ENCODE results near the gene OAS1.
"Not testable (repeated sequence)": the region's sequence is repeated elsewhere in the genome, so short reads cannot be mapped to it uniquely, and the experiment has no call there.

OAS1 gene

DNA sequence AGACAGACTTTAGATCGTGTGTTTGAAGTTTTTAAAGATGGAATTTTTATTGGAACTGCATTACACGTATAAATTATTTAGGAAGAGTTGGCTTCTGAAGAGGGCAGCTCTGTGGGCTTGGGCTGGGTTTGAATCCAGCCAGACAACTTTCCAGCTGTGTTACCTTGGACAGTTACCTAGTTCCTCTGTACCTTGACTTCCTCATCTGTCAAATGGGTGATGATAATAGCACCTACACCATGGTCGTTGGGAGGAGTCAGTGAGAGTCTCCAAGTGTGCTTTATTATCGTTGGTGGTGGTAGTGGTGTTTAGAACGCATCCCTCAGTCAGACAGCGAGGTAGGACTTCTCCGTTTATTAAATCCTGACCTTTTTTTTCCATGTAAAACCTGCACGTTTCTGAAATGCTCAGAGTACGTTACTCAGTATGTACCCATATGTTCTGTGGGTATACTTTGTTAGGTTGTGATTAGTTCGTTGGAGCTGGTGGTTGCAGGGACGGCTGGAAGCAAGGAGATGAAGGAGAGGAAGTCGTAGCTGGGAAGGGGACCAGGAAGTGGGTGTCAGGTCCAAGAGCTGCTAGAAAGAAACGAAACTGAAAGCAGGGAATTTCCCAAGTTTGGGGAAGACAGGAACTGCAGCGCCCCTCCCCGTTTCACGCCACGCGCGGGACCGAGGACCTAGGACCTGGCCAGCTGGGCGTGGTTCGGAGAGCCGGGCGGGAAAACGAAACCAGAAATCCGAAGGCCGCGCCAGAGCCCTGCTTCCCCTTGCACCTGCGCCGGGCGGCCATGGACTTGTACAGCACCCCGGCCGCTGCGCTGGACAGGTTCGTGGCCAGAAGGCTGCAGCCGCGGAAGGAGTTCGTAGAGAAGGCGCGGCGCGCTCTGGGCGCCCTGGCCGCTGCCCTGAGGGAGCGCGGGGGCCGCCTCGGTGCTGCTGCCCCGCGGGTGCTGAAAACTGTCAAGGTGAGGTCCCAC lies 31.3 kb downstream of the OAS1 start, which contains the start of gene OAS3:
TSS of gene OAS3 (plus strand) at position 734 of the 979 bp plus-strand sequence. CDS start at position 791, 57 bp downstream.
- DNase-seq = peak; percentile 43 to 80

DNA sequence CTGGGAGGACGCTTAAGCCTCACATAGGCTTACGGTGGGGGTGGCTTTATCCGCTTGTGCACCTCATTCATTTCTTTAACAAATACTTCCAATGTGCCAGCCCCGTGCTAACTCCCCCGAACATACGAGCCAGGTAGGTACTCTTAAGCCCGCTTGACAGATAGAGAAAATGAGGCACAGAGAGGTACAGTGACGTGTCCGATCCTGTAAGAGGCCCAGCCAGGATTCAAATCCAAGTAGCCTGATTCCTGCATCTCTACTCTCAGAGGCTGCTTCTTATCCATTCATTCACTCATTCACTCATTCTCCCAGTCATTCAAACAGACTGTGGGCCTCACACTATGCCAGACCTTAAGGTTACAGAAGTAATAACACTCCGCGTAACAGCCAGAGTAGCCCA lies 32.0 kb downstream of the OAS1 start:
- no peak for DNase-seq

- DNase-seq = no peak
Observed at GRCh38 chr12:112939761-112940381, 33.1 kb downstream of the OAS1 start.

- no peak for DNase-seq
Observed at GRCh38 chr12:112941528-112942335, 35.0 kb downstream of the OAS1 start.

GRCh38 chr12:112942572-112942971 lies 35.8 kb downstream of the OAS1 start:
- DNase-seq = no peak

GRCh38 chr12:112944024-112944690 lies 37.4 kb downstream of the OAS1 start:
- no peak for DNase-seq

- DNase-seq = no peak
Observed at GRCh38 chr12:112945515-112945914, 38.8 kb downstream of the OAS1 start.

DNA sequence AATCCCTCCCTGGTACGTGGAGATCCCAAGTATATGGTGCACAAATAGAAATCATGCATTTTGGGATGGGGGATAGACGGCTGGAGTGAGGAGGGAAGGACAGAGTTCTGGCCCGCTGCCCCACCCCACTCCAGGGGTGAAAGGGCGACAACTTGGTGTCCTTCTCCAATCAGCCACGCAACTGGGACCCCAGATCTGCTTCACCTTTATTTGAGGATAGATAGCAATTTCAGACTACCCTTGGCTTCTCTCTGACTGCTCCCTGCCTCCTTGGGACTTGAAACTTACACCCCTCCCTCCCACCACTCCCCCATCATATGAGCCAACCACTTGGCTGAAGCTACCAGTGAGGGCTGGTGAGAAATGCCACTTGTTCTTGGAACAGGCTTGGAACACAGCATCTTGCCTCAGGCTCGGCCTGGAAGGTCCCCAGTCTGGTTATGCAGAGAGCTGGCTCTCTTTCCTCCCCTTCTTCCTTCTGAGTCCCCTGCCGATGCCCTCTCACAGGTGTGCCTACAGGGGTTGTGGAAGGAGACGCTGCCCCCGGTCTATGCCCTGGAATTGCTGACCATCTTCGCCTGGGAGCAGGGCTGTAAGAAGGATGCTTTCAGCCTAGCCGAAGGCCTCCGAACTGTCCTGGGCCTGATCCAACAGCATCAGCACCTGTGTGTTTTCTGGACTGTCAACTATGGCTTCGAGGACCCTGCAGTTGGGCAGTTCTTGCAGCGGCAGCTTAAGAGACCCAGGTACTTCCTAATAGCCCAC lies 39.7 kb downstream of the OAS1 start:
- no peak for DNase-seq

DNA sequence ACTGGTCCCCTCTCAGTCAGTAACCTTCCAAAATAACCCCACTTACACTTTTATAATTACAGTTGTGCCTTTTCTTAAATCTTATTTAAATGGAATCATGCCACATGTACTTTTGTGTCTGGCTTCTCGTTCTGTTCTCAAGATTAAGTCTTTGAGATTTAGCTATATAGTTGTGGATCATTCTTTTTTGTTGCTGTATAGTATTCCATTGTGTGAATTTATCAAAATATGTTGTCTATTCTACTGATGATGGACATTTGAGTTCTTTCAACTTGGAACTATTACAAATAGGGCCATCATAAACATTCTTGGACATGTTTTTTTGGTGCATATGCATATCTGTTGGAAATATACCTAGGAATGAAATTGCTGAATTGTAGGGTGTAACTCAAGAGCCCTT lies 40.6 kb downstream of the OAS1 start:
- no peak for DNase-seq

DNA sequence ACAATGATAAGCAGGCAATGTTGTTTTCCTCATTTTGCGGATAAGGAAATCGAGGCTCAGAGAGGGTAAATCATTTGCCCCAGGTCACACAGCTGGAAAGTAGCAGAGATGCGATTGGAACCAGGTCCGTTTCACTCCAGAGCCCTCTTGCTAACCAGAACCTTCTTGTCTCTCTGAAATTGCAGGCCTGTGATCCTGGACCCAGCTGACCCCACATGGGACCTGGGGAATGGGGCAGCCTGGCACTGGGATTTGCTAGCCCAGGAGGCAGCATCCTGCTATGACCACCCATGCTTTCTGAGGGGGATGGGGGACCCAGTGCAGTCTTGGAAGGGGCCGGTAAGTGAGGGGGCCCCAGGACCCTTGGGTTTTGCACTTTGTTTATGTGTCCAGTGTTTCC lies 41.0 kb downstream of the OAS1 start:
- DNase-seq = no peak

- DNase-seq = no peak
Observed at GRCh38 chr12:112948806-112949205, 42.0 kb downstream of the OAS1 start.

- DNase-seq = no peak
Observed at GRCh38 chr12:112950701-112951100, 43.9 kb downstream of the OAS1 start.

GRCh38 chr12:112957125-112957524 lies 50.4 kb downstream of the OAS1 start:
- not testable (repeated sequence) for DNase-seq

DNA sequence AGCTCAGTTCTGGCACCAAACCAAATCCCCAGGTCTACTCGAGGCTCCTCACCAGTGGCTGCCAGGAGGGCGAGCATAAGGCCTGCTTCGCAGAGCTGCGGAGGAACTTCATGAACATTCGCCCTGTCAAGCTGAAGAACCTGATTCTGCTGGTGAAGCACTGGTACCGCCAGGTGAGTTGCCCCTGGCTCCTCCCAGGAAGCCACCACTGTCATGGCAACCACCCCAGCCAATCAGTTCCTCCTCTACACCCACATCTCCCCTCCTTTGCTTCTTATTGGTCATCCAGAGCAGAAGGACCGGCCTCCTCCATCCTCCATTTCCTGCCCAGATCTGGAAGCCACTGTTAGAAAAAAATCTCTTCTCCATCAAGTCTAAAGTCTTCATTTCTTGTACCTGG lies 54.3 kb downstream of the OAS1 start:
- DNase-seq = no peak

DNA sequence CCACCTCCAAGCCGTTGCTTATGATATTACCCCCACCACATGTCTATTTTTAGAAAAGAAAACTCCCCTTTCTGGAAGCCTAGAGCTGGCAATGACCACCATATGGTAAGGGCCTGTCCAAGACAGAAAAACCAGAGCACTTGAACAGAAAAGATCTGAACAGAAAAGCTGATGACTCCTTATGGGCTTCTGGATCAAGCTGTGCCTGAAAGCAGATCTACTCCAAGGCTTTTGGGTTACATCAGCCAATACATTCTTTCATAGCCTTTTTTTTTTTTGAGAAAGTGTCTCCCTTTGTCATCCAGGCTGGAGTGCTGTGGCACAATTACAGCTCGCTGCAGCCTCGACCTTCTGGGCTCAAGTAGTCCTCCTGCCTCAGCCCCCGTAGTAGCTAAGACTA lies 54.8 kb downstream of the OAS1 start:
- DNase-seq = no peak

DNA sequence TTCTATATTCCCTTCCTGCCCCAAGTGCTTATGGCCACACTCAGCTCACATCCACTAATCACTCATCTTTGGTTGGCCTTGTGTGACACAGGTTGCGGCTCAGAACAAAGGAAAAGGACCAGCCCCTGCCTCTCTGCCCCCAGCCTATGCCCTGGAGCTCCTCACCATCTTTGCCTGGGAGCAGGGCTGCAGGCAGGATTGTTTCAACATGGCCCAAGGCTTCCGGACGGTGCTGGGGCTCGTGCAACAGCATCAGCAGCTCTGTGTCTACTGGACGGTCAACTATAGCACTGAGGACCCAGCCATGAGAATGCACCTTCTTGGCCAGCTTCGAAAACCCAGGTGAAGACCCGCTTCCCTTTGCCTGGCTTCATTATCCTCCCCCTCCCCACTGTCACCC lies 55.8 kb downstream of the OAS1 start:
- DNase-seq = no peak

- DNase-seq = no peak
Observed at GRCh38 chr12:112963227-112963861, 56.6 kb downstream of the OAS1 start.

DNA sequence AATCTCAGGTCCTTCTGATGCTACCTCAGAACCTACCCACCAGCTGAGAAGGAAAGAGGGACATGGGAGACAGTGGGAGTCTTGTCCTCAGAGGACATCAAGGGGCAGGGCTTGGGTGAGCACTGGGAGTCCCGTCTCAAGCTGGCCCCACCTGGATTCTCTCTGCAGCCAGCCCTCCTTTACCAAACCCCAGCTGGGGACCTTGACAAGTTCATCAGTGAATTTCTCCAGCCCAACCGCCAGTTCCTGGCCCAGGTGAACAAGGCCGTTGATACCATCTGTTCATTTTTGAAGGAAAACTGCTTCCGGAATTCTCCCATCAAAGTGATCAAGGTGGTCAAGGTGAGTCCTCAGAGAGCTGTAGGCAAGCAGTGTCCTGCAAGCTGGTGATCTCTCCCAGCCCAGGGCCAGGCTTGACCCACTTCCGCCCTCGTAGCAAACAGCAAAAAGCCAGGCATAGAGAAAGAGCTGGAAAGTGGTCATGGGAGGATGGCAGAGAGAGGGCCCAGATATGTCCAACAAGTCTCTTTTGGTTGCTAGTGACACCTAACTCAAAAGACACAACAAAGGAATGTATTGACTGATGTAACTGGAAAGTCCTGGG lies 57.4 kb downstream of the OAS1 start:
- DNase-seq = no peak

DNA sequence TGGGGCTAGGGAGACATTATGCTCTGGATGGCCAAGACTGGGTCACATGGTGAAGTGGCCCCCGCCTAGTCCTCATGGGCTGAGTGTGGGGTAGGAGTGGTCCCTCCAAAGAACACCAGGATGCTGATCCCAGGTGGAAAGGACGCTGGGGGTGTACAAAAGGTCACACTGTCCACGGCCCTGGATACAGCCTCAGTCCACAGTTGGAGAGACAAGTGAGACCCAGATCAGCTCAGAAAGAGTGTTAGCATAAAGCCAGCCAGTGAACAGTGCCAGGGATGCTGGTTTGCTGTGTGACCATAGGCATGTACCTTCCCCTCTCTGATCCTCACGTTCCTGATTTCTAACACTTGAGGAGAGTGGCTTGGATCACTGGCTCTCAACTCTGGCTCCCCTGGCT lies 58.2 kb downstream of the OAS1 start:
- no peak for DNase-seq

DNA sequence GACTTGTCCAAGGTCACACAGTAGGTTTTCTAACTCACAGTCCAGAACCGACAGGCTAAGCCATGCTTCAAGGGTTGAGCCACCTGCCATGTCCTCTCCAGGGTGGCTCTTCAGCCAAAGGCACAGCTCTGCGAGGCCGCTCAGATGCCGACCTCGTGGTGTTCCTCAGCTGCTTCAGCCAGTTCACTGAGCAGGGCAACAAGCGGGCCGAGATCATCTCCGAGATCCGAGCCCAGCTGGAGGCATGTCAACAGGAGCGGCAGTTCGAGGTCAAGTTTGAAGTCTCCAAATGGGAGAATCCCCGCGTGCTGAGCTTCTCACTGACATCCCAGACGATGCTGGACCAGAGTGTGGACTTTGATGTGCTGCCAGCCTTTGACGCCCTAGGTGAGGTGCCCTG lies 58.9 kb downstream of the OAS1 start:
- no peak for DNase-seq

- no peak for DNase-seq
Observed at GRCh38 chr12:112967306-112967705, 60.5 kb downstream of the OAS1 start.
